Activated CD8-positive, alpha-beta T cell treated with anti-CD3 and anti-CD28 coated beads for 36 hours (primary cell): ENCODE results near the gene UGT3A2. TPM values are rescaled to one million over a fixed set of nuclear protein-coding genes. Genes with fewer than 3 reads are reported as not detected.

Source experiments
- ATAC-seq: fragments of 200-7000 bp; cut with Tn5 transposase; one replicate; pipeline ENCODE4 v1.10.0; 2021; ENCODE audit warnings: mild to moderate bottlenecking, moderate library complexity
- CTCF ChIA-PET: fragments of 350-600 bp; sonication (Branson Sonifier 250); formaldehyde crosslinking; loops from one replicate; lab custom pipeline; 2021; ENCODE audit warnings: antibody characterized with exemption; lab: Charles Lee
- POLR2A ChIA-PET: fragments of 350-600 bp; sonication (Branson Sonifier 250); formaldehyde crosslinking; loops from one replicate; lab custom pipeline; 2021; ENCODE audit warnings: antibody characterized with exemption; lab: Charles Lee
- DNase-seq: peaks from one replicate; pipeline ENCODE4 v3.0.0-alpha.2; 2020
- H3K27ac Mint-ChIP-seq: one replicate; pipeline ENCODE4 v1.8.0; 2021; ENCODE audit warnings: mild to moderate bottlenecking, mixed read lengths
- H3K27me3 Mint-ChIP-seq: one replicate; pipeline ENCODE4 v1.8.0; 2021; ENCODE audit warnings: mixed read lengths
- H3K36me3 Mint-ChIP-seq: one replicate; pipeline ENCODE4 v1.8.0; 2021; ENCODE audit warnings: low read depth, mixed read lengths
- H3K4me1 Mint-ChIP-seq: one replicate; pipeline ENCODE4 v1.8.0; 2021; ENCODE audit warnings: low read depth, mixed read lengths
- H3K4me3 Mint-ChIP-seq: one replicate; pipeline ENCODE4 v1.8.0; 2021; ENCODE audit warnings: mild to moderate bottlenecking, moderate library complexity, mixed read lengths
- H3K9me3 Mint-ChIP-seq: one replicate; pipeline ENCODE4 v1.8.0; 2021; ENCODE audit warnings: mixed read lengths
- intact Hi-C: fragments of 100-400 bp; cut with micrococcal nuclease; formaldehyde crosslinking; loops from one replicate; pipeline ENCODE4 v1.10.0; 2022
- total RNA-seq, 2 experiments: library from RNA; stranded (reverse); gene quantifications; one replicate each; pipeline ENCODE4 v1.2.3, GENCODE V29; 2021
- TF ChIP-seq, protein P1 (sequence below): fragments of 200-600 bp; IDR thresholded peaks from one replicate; pipeline ENCODE4 v1.8.0; 2022; ENCODE audit warnings: antibody characterized with exemption, mild to moderate bottlenecking

Gene UGT3A2
- total RNA-seq, 2 experiments from 2014 or later = not detected

DNA sequence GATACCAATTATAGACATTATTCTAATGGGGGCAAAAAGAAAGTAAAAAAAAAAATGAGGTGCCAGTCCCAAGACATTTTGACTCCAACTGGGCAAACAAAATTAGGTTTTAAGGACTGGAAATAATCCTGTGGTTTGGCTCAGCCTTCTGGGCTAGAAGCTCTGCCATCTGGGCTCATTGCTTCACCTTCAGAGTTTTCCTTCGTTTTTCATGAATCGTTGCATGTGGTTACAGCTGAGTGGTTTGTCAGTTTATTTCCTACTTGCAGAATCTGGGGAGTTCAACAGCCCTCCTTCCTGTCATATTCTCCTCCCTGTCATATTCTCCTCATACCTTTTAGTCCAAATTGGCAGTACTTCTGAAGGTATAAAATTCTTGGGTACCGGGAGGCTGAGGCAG is 12.0 kb downstream of the UGT3A2 start:
- no peaks in the 10 kb centered on the region for H3K36me3 Mint-ChIP-seq
- CTCF ChIA-PET = no interaction called here
- no peak overlapping the region for H3K4me3 Mint-ChIP-seq
- intact Hi-C loops = no loop called here
- TF ChIP-seq, protein P1, sequence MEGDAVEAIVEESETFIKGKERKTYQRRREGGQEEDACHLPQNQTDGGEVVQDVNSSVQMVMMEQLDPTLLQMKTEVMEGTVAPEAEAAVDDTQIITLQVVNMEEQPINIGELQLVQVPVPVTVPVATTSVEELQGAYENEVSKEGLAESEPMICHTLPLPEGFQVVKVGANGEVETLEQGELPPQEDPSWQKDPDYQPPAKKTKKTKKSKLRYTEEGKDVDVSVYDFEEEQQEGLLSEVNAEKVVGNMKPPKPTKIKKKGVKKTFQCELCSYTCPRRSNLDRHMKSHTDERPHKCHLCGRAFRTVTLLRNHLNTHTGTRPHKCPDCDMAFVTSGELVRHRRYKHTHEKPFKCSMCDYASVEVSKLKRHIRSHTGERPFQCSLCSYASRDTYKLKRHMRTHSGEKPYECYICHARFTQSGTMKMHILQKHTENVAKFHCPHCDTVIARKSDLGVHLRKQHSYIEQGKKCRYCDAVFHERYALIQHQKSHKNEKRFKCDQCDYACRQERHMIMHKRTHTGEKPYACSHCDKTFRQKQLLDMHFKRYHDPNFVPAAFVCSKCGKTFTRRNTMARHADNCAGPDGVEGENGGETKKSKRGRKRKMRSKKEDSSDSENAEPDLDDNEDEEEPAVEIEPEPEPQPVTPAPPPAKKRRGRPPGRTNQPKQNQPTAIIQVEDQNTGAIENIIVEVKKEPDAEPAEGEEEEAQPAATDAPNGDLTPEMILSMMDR = no peak
- no peak for DNase-seq
- H3K27me3 Mint-ChIP-seq = peaks cover 3% of the 10 kb centered on the region
- no peaks in the 10 kb centered on the region for H3K4me1 Mint-ChIP-seq
- H3K27ac Mint-ChIP-seq = no peak overlapping the region
- no peak for ATAC-seq
- POLR2A ChIA-PET = no interaction called here
- H3K9me3 Mint-ChIP-seq = no peaks in the 10 kb centered on the region

DNA sequence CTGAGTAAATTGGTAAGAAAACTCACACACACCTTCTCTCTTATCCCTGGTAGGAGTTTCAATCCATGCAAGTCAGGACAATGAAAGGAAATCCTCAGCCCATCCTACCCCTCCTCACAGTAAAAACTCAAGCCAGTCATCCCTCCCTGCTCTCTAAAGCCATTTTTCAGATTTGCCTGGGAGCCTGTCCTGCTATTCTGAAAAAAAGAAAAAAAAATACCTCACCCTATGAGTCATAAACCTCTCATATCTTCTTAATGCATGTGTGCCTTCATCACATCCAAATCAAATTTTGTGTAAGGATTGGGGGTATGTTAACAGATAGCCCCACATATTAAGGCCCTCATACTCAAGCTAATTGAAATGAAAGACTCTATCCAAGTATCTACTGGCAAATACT is 14.1 kb downstream of the UGT3A2 start:
- Mint-ChIP-seq H3K4me3 (no peak overlapping the region), H3K27ac (no peak overlapping the region), H3K36me3 (no peaks in the 10 kb centered on the region), H3K27me3 (peaks cover 3% of the 10 kb centered on the region), H3K4me1 (no peaks in the 10 kb centered on the region), H3K9me3 (no peaks in the 10 kb centered on the region)
- POLR2A ChIA-PET = no interaction called here
- no peak for DNase-seq
- TF ChIP-seq, protein P1 = no peak
- intact Hi-C loops = no loop called here
- CTCF ChIA-PET = no interaction called here
- no peak for ATAC-seq

DNA sequence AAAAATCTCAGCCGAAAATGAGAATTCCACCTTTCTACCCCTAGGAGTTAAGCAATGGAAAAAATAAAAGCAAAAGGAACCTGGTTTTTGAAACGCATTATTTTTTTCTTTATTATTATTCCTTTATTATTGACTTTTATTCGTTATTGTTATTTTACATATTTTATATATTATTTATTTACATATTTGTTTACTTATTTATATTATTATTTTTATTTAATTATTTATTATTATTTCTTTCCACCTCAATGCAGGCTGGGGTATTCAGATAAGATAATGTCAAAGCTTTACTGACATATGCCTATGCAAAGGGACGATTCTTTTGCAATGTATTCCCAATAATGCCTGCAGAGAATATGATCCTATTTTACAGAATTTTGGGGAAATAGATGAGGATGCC is 16.7 kb downstream of the UGT3A2 start:
- no peaks in the 10 kb centered on the region for H3K4me1 Mint-ChIP-seq
- H3K27ac Mint-ChIP-seq = no peak overlapping the region
- H3K27me3 Mint-ChIP-seq = peaks cover 1% of the 10 kb centered on the region
- H3K4me3 Mint-ChIP-seq = no peak overlapping the region
- DNase-seq = no peak
- CTCF ChIA-PET = no interaction called here
- H3K9me3 Mint-ChIP-seq = no peaks in the 10 kb centered on the region
- POLR2A ChIA-PET = no interaction called here
- intact Hi-C loops = no loop called here
- no peak for ATAC-seq
- TF ChIP-seq, protein P1 = no peak
- H3K36me3 Mint-ChIP-seq = no peaks in the 10 kb centered on the region

DNA sequence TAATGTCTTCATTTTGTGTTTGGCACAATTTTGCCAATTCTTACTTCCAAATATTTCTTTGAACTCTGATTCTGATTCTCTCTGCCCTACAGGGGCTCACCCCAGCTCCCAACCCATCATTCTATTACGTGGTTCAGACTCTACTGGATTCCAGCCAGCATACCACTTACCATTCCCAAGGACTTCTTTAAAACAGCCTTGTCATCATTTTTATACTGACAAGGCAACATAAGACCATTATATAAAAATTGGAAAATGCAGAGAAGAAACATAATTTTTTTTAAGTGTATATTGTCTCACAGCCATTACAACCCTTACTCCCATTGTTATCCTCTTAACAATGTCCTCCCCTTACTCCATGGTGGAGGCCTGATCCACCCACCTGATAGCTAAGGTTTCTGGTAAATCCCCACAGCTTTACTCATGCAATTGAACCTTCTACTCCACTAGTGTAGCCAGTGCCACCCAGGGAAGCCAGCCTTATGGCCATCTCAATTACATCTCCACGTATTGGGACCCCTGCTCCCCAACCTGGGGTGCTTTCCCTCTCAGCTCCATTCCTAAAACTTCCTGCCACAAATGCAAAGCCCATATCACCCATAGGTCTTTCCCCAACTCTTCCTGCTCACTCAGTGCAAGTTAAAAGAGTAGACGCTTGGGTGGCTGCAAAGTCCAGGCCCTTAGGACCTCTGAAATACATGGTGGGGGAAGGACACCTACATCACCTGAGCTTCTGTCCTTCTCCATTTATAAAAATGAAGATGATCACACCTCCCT is 19.1 kb downstream of the UGT3A2 start:
- CTCF ChIA-PET = no interaction called here
- no peak overlapping the region for H3K4me3 Mint-ChIP-seq
- no peaks in the 10 kb centered on the region for H3K9me3 Mint-ChIP-seq

DNA sequence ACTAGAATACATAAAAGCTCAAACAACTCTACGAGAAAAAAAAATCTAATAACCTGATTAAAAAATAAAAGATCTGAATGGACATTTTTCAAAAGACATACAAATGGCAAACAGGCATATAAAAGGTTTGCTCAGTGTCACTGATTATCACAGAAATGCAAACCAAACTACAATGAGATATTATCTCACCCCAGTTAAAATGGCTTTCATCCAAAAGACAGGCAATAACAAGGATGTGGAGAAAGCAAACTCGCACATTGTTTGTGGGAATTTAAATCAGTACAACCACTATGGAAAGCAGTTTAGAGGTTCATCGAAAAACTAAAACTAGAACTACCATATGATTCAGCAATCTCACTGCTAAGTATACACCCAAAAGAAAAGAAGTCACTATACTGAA is 20.8 kb downstream of the UGT3A2 start:
- H3K36me3 Mint-ChIP-seq = no peaks in the 10 kb centered on the region
- ChIA-PET POLR2A (no interaction called here), CTCF (no interaction called here)
- intact Hi-C loops = no loop called here
- no peak overlapping the region for H3K27ac Mint-ChIP-seq
- TF ChIP-seq, protein P1 = no peak
- H3K9me3 Mint-ChIP-seq = no peaks in the 10 kb centered on the region
- no peaks in the 10 kb centered on the region for H3K4me1 Mint-ChIP-seq
- H3K4me3 Mint-ChIP-seq = no peak overlapping the region
- DNase-seq (no peak), ATAC-seq (no peak)
- H3K27me3 Mint-ChIP-seq = no peaks in the 10 kb centered on the region

More for the DNA sequence above, 19.1 kb downstream of the UGT3A2 start:
- Mint-ChIP-seq H3K4me1 (no peaks in the 10 kb centered on the region), H3K27ac (no peak overlapping the region), H3K36me3 (no peaks in the 10 kb centered on the region), H3K27me3 (no peaks in the 10 kb centered on the region)
- intact Hi-C loops = no loop called here
- ATAC-seq = no peak
- TF ChIP-seq, protein P1 = no peak
- POLR2A ChIA-PET = interaction anchor here (0.9 kb wide), 1 partner anchor 45 kb away, joined by 3 read pairs; no protein-coding TSS in a partner anchor
- no peak for DNase-seq
